Spinal cord (tissue), 10 donors: ENCODE data around the gene AFTPH. TPM values are rescaled to one million over a fixed set of nuclear protein-coding genes. Genes with fewer than 3 reads are reported as not detected.

Experiments
- DNase-seq, 6 donors: peaks; one replicate each; pipeline versions ENCODE4 v3.0.0 to v3.0.0-alpha.2; 2013 to 2015; ENCODE audit warnings: low spot score in 6 of 6, low read depth in 4 of 6
- H3K27ac ChIP-seq: one replicate; pipeline ENCODE4 v1.5.1; 2013; ENCODE audit warnings: low read depth, low read length, control low read depth
- H3K27me3 ChIP-seq: one replicate; pipeline ENCODE4 v1.6.1; 2013; ENCODE audit warnings: low read length; ENCODE audit not compliant: control insufficient read depth, insufficient read depth
- H3K36me3 ChIP-seq: one replicate; pipeline ENCODE4 v1.6.1; 2013; ENCODE audit warnings: low read length; ENCODE audit not compliant: control insufficient read depth, insufficient read depth
- H3K4me1 ChIP-seq: one replicate; pipeline ENCODE4 v1.6.1; 2013; ENCODE audit warnings: low read length; ENCODE audit not compliant: control insufficient read depth, insufficient read depth
- H3K4me3 ChIP-seq: one replicate; pipeline ENCODE4 v1.5.1; 2013; ENCODE audit warnings: low read depth, low read length, control low read depth
- H3K9me3 ChIP-seq: one replicate; pipeline ENCODE4 v1.6.1; 2013; ENCODE audit warnings: low read length; ENCODE audit not compliant: control insufficient read depth, insufficient read depth
- WGBS: methylation state at CpG from one replicate; pipeline ENCODE4 v1.1.5; 2013; ENCODE audit warnings: missing lambda C conversion rate; ENCODE audit not compliant: insufficient coverage; 5-methylcytosine and 5-hydroxymethylcytosine counted together
- long read RNA-seq, 4 donors: transcript quantifications; one replicate each; lab custom pipeline, GENCODE V29; 2026
- polyA plus RNA-seq, 2 donors: library from polyadenylated mRNA; unstranded; fragments of 120-200 nt; gene quantifications; one replicate each; pipeline ENCODE4 v1.2.1, GENCODE V29; 2013; ENCODE audit not compliant: insufficient read length in 2 of 2
- total RNA-seq, 2 donors: library from RNA; depleted of rRNA in 1 of 2; stranded (reverse); fragments of 120-200 nt in 1 of 2; fragments of >200 nt in 1 of 2; gene quantifications; one replicate each; pipeline versions ENCODE4 v1.2.3 to v1.2.4, GENCODE V29; 2013 to 2014
- donor health status: healthy.

AFTPH gene, protein sequence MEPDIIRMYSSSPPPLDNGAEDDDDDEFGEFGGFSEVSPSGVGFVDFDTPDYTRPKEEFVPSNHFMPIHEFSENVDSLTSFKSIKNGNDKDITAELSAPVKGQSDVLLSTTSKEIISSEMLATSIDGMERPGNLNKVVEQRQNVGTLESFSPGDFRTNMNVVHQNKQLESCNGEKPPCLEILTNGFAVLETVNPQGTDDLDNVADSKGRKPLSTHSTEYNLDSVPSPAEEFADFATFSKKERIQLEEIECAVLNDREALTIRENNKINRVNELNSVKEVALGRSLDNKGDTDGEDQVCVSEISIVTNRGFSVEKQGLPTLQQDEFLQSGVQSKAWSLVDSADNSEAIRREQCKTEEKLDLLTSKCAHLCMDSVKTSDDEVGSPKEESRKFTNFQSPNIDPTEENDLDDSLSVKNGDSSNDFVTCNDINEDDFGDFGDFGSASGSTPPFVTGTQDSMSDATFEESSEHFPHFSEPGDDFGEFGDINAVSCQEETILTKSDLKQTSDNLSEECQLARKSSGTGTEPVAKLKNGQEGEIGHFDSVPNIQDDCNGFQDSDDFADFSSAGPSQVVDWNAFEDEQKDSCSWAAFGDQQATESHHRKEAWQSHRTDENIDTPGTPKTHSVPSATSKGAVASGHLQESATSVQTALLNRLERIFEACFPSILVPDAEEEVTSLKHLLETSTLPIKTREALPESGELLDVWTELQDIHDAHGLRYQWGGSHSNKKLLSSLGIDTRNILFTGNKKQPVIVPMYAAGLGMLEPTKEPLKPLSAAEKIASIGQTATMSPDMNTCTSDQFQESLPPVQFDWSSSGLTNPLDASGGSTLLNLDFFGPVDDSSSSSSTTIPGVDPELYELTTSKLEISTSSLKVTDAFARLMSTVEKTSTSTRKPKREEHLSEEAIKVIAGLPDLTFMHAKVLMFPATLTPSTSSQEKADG
- total RNA-seq (10 to 100 TPM; 38.0 to 63.6 TPM), polyA plus RNA-seq (10 to 100 TPM; 48.3 to 52.8 TPM)
- long read RNA-seq, donor 1, full-length matches to known transcripts = 2 of 2 reads
- long read RNA-seq, donor 1, partial matches to known transcripts = 0 of 2 reads
- long read RNA-seq, donor 1, other reads (novel, unspliced or antisense) = 0 of 2 reads
- long read RNA-seq, donor 2, full-length matches to known transcripts = 3 of 3 reads
- long read RNA-seq, donor 2, partial matches to known transcripts = 0 of 3 reads
- long read RNA-seq, donor 2, other reads (novel, unspliced or antisense) = 0 of 3 reads
- long read RNA-seq, donor 3, full-length matches to known transcripts = 1 of 1 reads
- long read RNA-seq, donor 3, partial matches to known transcripts = 0 of 1 reads
- long read RNA-seq, donor 3, other reads (novel, unspliced or antisense) = 0 of 1 reads
- long read RNA-seq, donor 4, full-length matches to known transcripts = 1 of 6 reads
- long read RNA-seq, donor 4, partial matches to known transcripts = 5 of 6 reads
- long read RNA-seq, donor 4, other reads (novel, unspliced or antisense) = 0 of 6 reads

DNA sequence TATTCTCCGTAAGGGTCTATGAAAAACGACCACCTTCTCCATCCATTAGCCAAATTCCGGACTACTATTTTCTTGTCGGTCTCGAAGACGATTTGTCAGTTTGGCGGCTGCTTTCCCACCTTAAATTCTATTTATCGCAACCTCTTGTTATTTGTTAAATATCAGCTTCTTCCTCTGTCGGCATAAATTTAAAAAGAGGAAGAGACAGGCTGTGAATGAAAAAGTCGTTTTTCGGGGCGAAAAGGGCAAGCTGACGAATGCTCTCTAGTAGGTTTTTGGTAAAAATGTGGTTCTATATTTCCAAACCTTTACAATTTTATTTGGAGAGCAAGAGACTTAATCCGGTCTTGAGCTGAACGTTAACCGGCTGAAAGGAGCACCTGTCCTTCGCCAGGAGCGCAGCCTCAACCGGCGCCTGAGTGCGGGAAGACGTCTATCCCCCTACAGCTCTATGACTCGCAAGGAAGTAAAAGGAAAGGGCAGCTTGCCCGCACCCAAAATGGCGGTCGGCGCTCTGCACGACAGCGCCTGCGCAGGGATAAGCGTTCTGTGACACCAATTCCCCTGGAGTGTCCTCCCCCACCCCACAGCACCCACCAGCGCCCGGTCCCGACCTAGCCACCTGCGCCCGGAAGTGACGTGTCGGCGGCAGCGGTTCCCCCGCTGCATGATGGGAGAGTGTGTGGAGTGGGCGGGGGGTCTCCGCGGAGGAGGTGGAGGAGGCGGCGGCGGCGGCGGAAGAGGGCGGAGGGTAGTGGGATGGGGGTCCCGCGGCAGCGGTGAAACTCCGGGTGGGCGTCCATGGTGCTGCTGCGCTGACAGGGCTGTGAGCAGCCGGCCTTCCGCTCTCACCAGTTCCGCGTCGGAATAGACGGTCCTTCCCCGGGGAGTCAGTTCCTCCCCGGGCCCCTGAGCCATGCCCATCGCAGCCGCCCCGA is at the start of gene AFTPH:
AFTPH (plus strand) TSS at position 663 of the 938 bp plus-strand sequence. CDS start 27,147 bp downstream, outside the sequence.
- H3K36me3 ChIP-seq = no peaks in the 10 kb centered on the region
- H3K9me3 ChIP-seq = no peaks in the 10 kb centered on the region
- no peaks in the 10 kb centered on the region for H3K27me3 ChIP-seq
- DNase-seq = peak; percentile 97 to 100 (median 98)
- H3K4me3 ChIP-seq = peak within 1 kb of the TSS; percentile 94
- WGBS = under 1% methylated on average over 43 of the region's 67 CpGs
- H3K27ac ChIP-seq = peak within 1 kb of the TSS; percentile 96
- H3K4me1 ChIP-seq = peaks cover 5% of the 10 kb centered on the region

DNA sequence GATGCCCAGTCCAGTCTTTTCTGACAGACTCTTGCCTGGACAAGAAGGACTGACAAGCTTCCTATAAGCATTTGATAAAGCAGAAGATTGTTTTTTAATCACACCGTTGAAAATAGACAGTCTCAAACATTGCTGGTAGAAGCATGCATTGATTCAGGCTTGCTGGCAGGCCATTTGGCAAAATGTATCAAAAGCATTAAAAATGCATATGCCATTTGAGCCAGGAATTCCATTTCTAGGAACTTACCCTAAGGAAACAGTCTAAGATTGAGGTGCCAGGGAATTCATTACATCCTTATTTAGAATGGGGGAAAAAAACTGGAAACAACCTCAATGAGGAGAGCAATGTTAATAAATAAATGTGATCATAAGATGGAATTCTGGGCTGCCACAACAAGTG is 49.5 kb upstream of the AFTPH start:
- DNase-seq = peak in 2 of 6 donors; percentile 21 to 68
- no peaks in the 10 kb centered on the region for H3K4me1 ChIP-seq
- H3K27ac ChIP-seq = no peak overlapping the region
- WGBS = no CpG with 5 or more reads among the region's 1 CpG
- H3K36me3 ChIP-seq = no peaks in the 10 kb centered on the region
- no peaks in the 10 kb centered on the region for H3K9me3 ChIP-seq
- H3K4me3 ChIP-seq = no peak overlapping the region
- no peaks in the 10 kb centered on the region for H3K27me3 ChIP-seq

DNA sequence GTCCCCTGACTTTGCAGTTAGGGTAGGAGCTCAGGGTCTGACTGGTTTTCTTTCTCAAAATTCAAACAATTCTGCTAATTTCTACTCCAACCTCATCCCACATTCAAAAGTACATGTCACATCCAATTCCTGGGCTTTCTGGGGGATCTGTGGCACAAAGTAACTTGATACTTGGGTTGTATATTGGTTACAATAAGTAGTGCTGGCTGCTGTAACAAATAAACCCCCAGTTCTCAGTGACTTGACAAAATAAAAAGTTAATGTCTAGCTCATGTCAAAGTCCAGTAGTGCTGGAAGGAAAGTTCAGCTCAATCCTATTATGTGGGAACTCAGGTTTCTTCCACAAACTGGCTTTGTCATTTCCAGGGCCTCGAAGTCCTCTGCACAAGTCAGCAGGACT is 47.1 kb upstream of the AFTPH start:
- no peak overlapping the region for H3K4me3 ChIP-seq
- H3K9me3 ChIP-seq = no peaks in the 10 kb centered on the region
- WGBS = no CpG with 5 or more reads among the region's 1 CpG
- no peaks in the 10 kb centered on the region for H3K36me3 ChIP-seq
- no peak for DNase-seq
- H3K27me3 ChIP-seq = no peaks in the 10 kb centered on the region
- no peaks in the 10 kb centered on the region for H3K4me1 ChIP-seq
- no peak overlapping the region for H3K27ac ChIP-seq

DNA sequence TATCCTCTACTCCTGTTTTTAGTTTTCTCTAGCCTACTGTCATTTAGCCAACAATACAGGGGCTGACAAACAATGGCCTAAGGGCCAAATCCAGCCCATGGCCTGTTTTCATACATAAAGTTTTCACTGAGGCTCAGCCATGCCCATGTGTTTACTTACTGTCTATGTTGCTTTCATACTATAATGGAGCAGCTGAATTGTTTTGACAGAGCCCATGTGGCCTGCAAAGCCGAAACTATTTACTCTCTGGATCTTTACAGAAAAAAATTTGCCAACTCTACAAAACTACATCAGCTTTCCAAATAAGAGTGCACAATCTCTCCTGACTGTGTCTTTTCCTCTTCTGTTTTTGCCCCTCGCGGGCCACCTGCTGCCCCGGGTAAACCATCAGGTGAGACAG is 46.1 kb upstream of the AFTPH start:
- H3K4me3 ChIP-seq = no peak overlapping the region
- 93% methylated on average over 4 of the region's 4 CpGs for WGBS
- no peak overlapping the region for H3K27ac ChIP-seq
- H3K36me3 ChIP-seq = no peaks in the 10 kb centered on the region
- no peaks in the 10 kb centered on the region for H3K9me3 ChIP-seq
- DNase-seq = no peak
- no peaks in the 10 kb centered on the region for H3K4me1 ChIP-seq
- H3K27me3 ChIP-seq = no peaks in the 10 kb centered on the region

DNA sequence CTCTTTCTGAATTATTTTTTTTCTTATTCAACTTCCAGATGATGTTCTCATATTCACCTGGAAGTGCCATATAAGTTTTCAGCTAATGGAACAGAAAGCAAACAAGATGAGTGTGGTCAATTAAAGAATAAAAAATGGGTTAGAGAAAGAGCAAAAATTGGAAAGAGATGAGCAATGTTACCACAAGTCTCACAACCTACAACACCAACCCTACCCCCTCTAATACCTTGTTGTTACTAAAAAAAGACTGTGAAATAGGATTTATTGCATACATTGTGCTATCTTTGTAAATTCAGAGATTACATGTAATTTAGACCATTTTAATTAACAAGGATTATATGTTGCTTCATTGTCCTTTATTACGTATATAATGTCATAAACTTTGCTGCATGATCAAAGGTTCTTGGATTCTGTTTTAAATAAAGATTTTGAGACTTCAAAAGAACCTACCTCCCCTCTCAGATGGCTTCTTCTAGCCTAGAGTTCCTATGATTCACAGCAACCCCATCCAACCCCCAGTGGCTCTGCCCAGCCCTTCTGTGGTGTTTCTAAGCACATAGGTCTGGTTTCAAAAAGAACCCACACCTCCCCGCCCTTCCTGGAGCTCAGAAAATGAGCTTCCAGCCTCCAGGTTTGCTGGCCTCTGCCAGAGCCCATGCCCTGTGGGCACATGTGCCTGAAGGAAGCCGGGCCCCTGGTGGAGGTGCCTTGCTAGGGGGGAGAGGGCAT is 45.5 kb upstream of the AFTPH start:
- Histone ChIP-seq H3K36me3 (no peaks in the 10 kb centered on the region), H3K9me3 (no peaks in the 10 kb centered on the region), H3K27me3 (no peaks in the 10 kb centered on the region), H3K4me1 (no peaks in the 10 kb centered on the region), H3K4me3 (no peak overlapping the region), H3K27ac (no peak overlapping the region)
- DNase-seq = no peak
- 100% methylated on average over 1 of the region's 3 CpGs for WGBS

DNA sequence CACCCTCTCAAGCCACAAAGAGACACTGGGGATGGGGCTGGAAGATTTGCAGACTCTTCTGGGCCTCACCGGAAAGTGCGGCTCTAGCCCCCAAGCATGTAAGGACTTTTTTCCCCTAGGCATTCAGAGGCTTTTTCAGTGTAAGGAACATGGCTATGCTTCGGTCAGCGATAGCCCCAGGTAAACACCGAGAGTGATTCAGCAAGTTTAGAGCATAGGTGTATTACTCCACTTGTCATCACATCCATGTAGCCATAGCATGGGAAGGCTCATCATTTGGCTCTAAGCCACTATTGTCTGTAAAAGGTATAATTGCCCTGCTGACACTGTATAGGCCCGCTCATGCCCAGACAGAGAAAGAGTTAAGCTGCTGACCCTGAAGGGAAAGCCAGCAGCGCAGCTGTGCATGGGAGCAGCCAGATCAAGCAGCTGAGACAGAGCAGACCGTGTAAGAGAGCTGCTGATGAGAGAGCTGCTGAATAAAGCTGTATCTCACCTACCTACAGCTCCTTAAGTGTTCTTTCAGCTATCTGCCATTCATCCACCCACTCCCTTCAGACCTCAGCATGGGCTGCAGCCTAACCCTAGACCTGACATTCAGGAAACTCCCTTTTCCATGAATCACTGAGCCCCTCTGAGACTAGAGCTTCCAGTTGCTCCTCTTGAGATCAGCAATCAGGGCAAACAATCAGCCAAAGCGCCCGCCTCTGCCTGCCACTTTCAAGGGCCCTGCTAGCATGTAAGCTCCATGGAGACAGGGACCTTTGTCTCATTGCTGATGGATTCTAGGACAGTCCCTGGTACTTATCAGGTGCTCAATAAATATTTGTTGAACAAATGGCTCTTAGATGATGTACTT is 44.6 kb upstream of the AFTPH start:
- Histone ChIP-seq H3K9me3 (no peaks in the 10 kb centered on the region), H3K27ac (no peak overlapping the region), H3K4me3 (no peak overlapping the region), H3K4me1 (no peaks in the 10 kb centered on the region), H3K36me3 (no peaks in the 10 kb centered on the region), H3K27me3 (no peaks in the 10 kb centered on the region)
- no peak for DNase-seq
- WGBS = 97% methylated on average over 6 of the region's 10 CpGs

DNA sequence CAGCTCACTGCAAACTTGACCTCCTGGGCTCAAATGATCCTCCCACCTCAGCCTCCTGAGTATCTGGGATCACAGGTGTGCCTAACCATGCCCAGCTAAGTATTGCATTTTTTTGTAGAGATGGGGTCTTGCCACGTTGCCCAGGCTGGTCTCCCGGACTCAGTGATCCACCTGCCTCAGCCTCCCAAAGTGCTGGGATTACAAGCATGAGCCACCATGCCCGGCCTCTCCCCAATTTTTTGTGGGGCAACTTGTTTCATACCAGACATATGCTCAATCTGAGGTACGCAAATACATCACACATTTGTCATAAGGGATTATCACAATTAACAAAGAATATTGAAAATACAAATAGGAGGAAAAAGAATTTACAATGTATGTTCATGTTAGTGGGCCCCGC is 42.5 kb upstream of the AFTPH start:
- no peak overlapping the region for H3K4me3 ChIP-seq
- H3K27ac ChIP-seq = no peak overlapping the region
- H3K9me3 ChIP-seq = no peaks in the 10 kb centered on the region
- peaks cover 4% of the 10 kb centered on the region for H3K4me1 ChIP-seq
- no peaks in the 10 kb centered on the region for H3K27me3 ChIP-seq
- 97% methylated on average over 4 of the region's 5 CpGs for WGBS
- DNase-seq = no peak
- no peaks in the 10 kb centered on the region for H3K36me3 ChIP-seq
